ENCODE measurements around the gene HIGD1A.

Gene HIGD1A

DNA sequence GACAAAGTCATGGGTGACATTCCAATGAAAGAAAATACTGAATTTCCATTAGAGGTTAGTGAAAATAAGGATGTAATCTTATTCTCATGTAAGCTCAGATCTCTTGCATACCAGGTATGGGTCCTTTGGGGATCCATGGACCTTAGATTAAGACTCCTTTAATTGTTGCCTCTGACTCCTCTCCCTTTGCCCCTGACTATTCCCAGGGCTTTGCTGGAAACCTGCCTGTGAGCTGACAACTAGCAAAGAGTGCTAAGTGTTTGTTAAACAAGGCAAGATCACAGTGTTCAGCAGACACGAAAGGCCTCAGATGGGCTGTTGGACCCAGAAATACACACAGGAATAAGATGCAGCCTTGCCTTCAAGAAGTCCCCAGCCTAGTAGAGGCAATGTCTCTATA, 37.0 kb upstream of the HIGD1A start:
- DNase-seq (ENCODE audit: low read depth): peak; percentile 34
- TF ChIP-seq, protein P1, sequence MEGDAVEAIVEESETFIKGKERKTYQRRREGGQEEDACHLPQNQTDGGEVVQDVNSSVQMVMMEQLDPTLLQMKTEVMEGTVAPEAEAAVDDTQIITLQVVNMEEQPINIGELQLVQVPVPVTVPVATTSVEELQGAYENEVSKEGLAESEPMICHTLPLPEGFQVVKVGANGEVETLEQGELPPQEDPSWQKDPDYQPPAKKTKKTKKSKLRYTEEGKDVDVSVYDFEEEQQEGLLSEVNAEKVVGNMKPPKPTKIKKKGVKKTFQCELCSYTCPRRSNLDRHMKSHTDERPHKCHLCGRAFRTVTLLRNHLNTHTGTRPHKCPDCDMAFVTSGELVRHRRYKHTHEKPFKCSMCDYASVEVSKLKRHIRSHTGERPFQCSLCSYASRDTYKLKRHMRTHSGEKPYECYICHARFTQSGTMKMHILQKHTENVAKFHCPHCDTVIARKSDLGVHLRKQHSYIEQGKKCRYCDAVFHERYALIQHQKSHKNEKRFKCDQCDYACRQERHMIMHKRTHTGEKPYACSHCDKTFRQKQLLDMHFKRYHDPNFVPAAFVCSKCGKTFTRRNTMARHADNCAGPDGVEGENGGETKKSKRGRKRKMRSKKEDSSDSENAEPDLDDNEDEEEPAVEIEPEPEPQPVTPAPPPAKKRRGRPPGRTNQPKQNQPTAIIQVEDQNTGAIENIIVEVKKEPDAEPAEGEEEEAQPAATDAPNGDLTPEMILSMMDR (IDR thresholded peaks at IDR 0.05; ENCODE audit: control insufficient read depth, extremely low read depth, insufficient read depth): no peak
- no peak overlapping the region for H3K4me3 ChIP-seq (ENCODE audit: low read depth, low read length)

DNA sequence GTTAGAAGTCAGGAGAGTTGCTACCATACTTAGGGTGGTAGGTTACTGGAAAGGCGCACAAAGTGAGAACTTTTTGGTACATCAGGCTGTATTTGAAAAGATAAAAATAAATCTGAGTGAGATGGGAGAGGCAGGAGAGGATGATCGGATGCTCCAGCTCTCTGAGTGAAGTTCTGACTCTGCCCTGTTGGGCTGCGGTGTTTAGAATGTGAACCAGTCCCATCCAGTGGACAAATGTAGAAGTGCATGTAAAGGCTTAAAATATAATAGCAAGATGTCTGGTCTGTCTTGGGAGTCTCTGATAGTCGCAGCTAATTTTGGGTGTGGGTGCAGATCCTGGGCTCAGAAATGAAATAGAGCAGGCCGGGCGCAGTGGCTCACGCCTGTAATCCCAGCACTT, 35.3 kb upstream of the HIGD1A start:
- no peak overlapping the region for H3K4me3 ChIP-seq (ENCODE audit: low read depth, low read length)
- peak; percentile 50 for DNase-seq (ENCODE audit: low read depth)
- TF ChIP-seq, protein P1 (IDR thresholded peaks at IDR 0.05; ENCODE audit: control insufficient read depth, extremely low read depth, insufficient read depth): peak; percentile 73

DNA sequence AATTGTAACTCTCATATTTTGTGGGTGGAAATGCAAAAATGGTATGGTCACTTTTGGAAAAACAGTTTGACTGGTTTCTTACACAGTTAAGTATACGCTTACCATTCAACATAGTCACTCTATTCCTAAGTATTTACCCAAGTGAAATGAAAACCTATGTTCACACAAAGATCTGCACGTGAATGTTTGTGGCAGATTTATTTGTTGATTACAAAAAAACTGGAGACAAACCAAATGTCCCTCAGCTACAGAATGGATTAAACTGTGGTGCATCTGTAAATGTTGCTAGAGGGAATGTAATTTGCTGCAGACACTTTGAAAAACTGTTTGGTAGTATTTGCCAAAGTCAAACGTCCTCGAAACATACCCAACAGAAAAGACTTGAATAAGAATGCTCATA, 34.3 kb upstream of the HIGD1A start:
- peak; percentile 58 for DNase-seq (ENCODE audit: low read depth)
- TF ChIP-seq, protein P1 (IDR thresholded peaks at IDR 0.05; ENCODE audit: control insufficient read depth, extremely low read depth, insufficient read depth): no peak
- no peak overlapping the region; the same call in 1 of the 2 replicates for H3K4me3 ChIP-seq (ENCODE audit: low read depth, low read length)

DNA sequence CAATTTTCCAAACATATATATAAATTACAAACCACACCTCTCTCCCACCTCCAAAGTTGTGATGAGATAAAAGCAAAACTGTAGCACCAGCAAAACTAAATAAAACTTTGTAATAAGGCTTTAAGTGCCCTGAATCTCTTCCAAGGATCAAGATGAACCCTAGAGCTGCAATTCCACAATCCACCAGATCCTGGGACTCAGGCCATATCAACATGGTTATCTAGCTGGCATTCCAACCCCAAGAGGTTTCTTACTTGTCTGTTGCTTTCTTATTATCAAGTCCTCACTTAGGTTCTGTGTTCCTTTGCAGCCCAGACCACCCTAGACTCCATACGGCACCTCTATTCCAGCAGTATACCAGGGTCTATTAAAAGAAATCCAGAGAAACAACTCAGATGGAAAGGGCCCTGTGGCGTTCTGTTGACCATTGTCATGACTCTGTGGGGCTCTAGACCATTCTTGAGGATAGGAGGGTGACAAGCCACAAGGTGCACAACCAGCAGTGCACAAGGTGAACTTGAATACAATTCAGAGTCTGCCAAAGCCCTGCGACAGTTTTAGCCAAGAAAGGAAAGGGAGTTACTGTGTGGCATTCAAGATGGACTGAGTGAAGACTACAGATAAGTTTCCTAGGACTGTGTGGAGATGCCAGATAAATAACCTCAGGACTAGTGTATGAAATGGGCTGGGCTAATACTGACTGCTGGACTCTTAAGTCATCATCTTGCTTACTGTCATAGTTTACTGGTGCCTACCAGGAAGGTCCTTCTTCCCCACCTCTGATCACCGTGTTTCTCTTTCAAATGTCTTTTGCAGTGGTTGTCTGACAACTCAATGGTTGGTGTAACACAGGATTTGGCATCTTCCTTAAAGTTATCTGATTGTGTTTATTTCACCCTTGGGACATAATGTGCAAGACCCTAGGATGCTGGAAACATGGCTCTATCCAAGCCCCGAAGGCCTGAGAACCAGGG, 32.1 kb upstream of the HIGD1A start:
- H3K4me3 ChIP-seq (ENCODE audit: low read depth, low read length): no peak overlapping the region
- TF ChIP-seq, protein P1 (IDR thresholded peaks at IDR 0.05; ENCODE audit: control insufficient read depth, extremely low read depth, insufficient read depth): no peak
- DNase-seq (ENCODE audit: low read depth): no peak

DNA sequence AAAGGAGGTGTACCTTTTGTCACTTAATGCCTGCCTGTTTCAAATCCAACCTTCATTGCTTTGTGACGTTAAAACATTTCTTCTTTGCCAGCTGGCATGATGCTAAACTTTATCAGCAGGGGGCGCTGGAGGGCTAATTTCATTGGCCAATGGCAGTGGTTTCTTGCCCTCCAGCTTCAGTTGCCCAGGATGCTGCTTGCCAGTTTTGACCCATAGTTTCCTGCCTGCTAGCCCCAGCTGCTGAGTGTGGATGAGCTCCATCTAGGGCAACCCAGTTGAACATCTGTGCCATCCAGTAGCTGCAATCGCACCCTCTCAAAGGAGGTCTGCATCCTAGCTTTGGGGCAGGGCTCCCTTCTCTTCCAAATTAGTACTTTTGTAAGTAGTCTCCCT, 27.0 kb upstream of the HIGD1A start:
- peak; percentile 26 for DNase-seq (ENCODE audit: low read depth)
- TF ChIP-seq, protein P1 (IDR thresholded peaks at IDR 0.05; ENCODE audit: control insufficient read depth, extremely low read depth, insufficient read depth): peak; percentile 70
- no peak overlapping the region for H3K4me3 ChIP-seq (ENCODE audit: low read depth, low read length)

DNA sequence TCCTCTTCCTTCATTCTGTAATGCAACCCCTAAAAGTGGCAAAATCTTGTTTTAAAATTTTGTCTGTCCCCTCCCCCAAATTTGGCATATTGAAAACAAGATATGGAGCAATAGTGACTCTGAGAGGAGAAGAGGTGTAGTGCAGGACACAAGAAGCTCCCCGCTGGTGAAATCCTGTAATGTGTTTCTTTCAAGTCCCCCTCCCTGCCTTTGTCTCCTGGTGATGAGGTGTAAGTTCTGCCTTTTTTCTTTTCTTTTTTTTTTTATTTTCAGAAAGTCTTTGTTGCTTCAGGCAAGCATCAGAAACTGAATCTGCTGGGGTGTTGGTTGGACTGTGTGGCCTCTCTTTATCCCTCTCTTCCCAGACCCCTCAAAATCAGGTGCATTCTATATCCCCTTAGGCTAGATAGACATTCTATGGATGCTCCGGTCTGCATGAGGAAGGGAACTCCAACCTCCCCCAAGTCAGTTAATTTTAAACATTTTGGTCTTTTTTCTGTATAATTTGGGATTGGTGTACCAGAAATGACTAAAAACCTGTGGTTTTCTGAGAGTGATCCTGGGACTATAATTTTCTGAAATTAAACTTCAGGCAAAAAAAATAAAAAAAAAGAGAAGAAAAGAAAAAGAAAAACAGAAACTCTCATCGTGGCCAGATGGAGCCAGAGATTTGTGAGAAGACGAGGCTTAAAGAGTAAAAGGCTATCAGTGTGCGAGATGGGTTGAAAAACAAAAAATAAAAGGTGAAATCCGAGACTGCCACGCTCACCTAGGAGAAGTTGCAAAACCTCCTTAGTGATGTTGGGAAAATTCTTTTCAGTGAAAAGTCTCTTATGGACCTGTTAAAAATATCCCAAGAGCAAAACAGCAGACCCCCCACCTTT, 26.4 kb upstream of the HIGD1A start:
- peak; percentile 21 for DNase-seq (ENCODE audit: low read depth)
- TF ChIP-seq, protein P1 (IDR thresholded peaks at IDR 0.05; ENCODE audit: control insufficient read depth, extremely low read depth, insufficient read depth): peak; percentile 74
- no peak overlapping the region for H3K4me3 ChIP-seq (ENCODE audit: low read depth, low read length)
